ENCODE measurements around the gene CEACAM5. TPM values are rescaled to one million over a fixed set of nuclear protein-coding genes. Genes with fewer than 3 reads are reported as not detected.
"Not testable (repeated sequence)": the region's sequence is repeated elsewhere in the genome, so short reads cannot be mapped to it uniquely, and the experiment has no call there.

CEACAM5 gene
- total RNA-seq, 4 donors from 2014 or later, result 86.4 to 374 (median 293) TPM

GRCh38 chr19:41745756-41746155 is 37.3 kb downstream of the CEACAM5 start:
- Histone ChIP-seq H3K9me3 (no peaks in the 10 kb centered on the region), H3K36me3 (no peaks in the 10 kb centered on the region), H3K27me3 (peaks cover 0 to 28% (median 0%) of the 10 kb centered on the region in 4 donors), H3K27ac (no peak overlapping the region), H3K4me1 (peaks cover 0 to 44% (median 0%) of the 10 kb centered on the region in 3 donors), H3K4me3 (no peak overlapping the region)
- 71 to 77% methylated on average over 3 to 5 of the region's 5 CpGs for WGBS, 2 donors
- intact Hi-C loops (cut with DNase I), result no loop called here
- no peak for TF ChIP-seq CTCF (IDR thresholded peaks at IDR 0.05)
- no peak for TF ChIP-seq POLR2A (IDR thresholded peaks at IDR 0.05)
- no peak for DNase-seq

- intact Hi-C loops (cut with DNase I), result no loop called here
- 17 to 20% methylated on average over 10 to 11 of the region's 11 CpGs for WGBS, 2 donors
- Histone ChIP-seq H3K4me1 (peaks cover 0 to 54% (median 0%) of the 10 kb centered on the region in 3 donors), H3K9me3 (no peaks in the 10 kb centered on the region), H3K36me3 (no peaks in the 10 kb centered on the region), H3K27me3 (peaks cover 0 to 28% (median 0%) of the 10 kb centered on the region in 4 donors), H3K4me3 (no peak overlapping the region), H3K27ac (no peak overlapping the region)
- DNase-seq, result no peak
- TF ChIP-seq POLR2A (IDR thresholded peaks at IDR 0.05), result no peak
- TF ChIP-seq CTCF (IDR thresholded peaks at IDR 0.05), result peak in 5 of 6 experiments; percentile 27 to 77 (median 53)
These were observed 38.3 kb downstream of the CEACAM5 start for GRCh38 chr19:41746593-41747227.

GRCh38 chr19:41748012-41748411 is 39.6 kb downstream of the CEACAM5 start:
- H3K27ac ChIP-seq, result no peak overlapping the region

GRCh38 chr19:41750248-41751134 is 42.1 kb downstream of the CEACAM5 start:
- H3K9me3 ChIP-seq; H3K36me3 ChIP-seq; DNase-seq; intact Hi-C loops (cut with DNase I): not testable (repeated sequence)
- WGBS, 2 donors, result 29 to 39% methylated on average over 3 to 5 of the region's 10 CpGs
- peaks cover 0 to 86% (median 0%) of the 10 kb centered on the region in 3 donors for H3K4me1 ChIP-seq
- H3K27me3 ChIP-seq, result peaks cover 0 to 38% (median 0%) of the 10 kb centered on the region in 4 donors
- TF ChIP-seq POLR2A (IDR thresholded peaks at IDR 0.05), result peak in 1 of 4 donors; percentile 12
- H3K27ac ChIP-seq, result peak overlapping the region; percentile 74 to 87 (median 81)
- H3K4me3 ChIP-seq, result peak overlapping the region in 3 of 4 donors; percentile 2 to 30 (median 13)

More at GRCh38 chr19:41748012-41748411, 39.6 kb downstream of the CEACAM5 start:
- peaks cover 0 to 67% (median 0%) of the 10 kb centered on the region in 3 donors for H3K4me1 ChIP-seq
- DNase-seq, result no peak
- WGBS, 2 donors, result 51 to 59% methylated on average over 3 of the region's 3 CpGs
- peaks cover 0 to 32% (median 0%) of the 10 kb centered on the region in 4 donors for H3K27me3 ChIP-seq
- no peaks in the 10 kb centered on the region for H3K36me3 ChIP-seq
- intact Hi-C loops (cut with DNase I), result no loop called here
- no peak overlapping the region for H3K4me3 ChIP-seq
- H3K9me3 ChIP-seq, result no peaks in the 10 kb centered on the region
- no peak for TF ChIP-seq CTCF (IDR thresholded peaks at IDR 0.05)
- TF ChIP-seq POLR2A (IDR thresholded peaks at IDR 0.05), result no peak

- 8 to 9% methylated on average over 12 of the region's 12 CpGs for WGBS, 2 donors
- DNase-seq, result no peak
These were observed 44.7 kb downstream of the CEACAM5 start for GRCh38 chr19:41753159-41753558.

More at GRCh38 chr19:41753159-41753558, 44.7 kb downstream of the CEACAM5 start:
- Histone ChIP-seq H3K9me3 (no peaks in the 10 kb centered on the region), H3K27me3 (peaks cover 0 to 18% (median 0%) of the 10 kb centered on the region in 4 donors), H3K4me1 (peaks cover 0 to 69% (median 0%) of the 10 kb centered on the region in 3 donors), H3K27ac (peak overlapping the region in 3 of 4 donors; percentile 78 to 87 (median 84)), H3K4me3 (no peak overlapping the region), H3K36me3 (no peaks in the 10 kb centered on the region)
- TF ChIP-seq CTCF (IDR thresholded peaks at IDR 0.05) (peak; percentile 73 to 88 (median 84)), POLR2A (IDR thresholded peaks at IDR 0.05) (no peak)
- intact Hi-C loops (cut with DNase I), result no loop called here

All from esophagus squamous epithelium (tissue), 5 donors.